NCI-H128 (cell line): ENCODE results near the gene TLE5.
A peak's percentile ranks its signal among the peaks of the same experiment; 100 is the strongest.
"Not testable (repeated sequence)": the region's sequence is repeated elsewhere in the genome, so short reads cannot be mapped to it uniquely, and the experiment has no call there.

Experiments
- DNase-seq: peaks from one replicate; lab custom pipeline; 2025; ENCODE audit not compliant: unreplicated experiment; lab: John Stamatoyannopoulos, UW

Gene TLE5

GRCh38 chr19:3061182-3062161 lies 823 bp downstream of the TLE5 start:
- no peak for DNase-seq

GRCh38 chr19:3060857-3061181 lies 1.5 kb downstream of the TLE5 start:
- DNase-seq: no peak

DNA sequence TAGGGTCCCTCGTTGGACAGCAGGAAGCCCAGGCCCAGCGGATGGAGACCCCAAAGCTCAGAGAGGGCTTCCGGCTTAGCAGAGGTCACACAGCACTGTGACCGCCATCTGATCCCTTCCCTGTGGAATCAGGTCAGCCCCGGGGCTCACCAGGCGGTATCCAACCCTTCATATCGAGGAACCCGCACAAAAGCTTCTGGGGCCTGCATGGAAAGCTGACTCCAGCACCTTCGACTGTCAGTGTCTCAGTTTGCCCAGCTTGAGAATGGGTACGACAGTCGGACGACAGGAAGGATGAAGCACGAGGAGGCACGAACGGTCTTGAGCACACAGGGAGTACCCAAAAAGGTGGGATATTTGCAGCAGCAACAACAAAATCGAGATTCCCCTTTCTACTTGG lies 2.6 kb downstream of the TLE5 start:
- DNase-seq: no peak

DNA sequence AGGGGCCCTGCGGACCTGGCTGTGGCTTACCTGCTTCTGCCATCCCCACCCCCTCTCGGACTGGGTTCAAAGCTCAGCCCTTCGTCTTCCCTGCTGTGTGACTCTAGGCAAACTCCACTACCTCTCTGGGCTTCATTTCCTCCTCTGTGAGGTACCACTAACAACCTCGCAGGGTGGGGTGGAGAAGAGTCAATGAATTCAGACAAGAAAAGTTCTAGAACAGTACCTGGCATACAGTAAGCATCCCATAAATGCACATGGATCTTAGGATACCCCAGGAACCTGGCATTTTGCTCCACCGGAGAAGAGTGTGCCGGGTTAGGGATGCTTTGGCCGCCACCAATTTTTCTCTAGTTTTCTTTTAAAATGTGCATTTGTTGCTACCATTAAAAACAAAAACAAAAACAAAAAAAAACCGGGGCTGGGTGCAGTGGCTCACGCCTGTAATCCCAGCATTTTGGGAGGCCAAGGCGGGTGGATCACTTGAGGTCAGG lies 3.4 kb downstream of the TLE5 start:
- DNase-seq: no peak

- no peak for DNase-seq
Observed at GRCh38 chr19:3058009-3058820, 4.1 kb downstream of the TLE5 start.

DNA sequence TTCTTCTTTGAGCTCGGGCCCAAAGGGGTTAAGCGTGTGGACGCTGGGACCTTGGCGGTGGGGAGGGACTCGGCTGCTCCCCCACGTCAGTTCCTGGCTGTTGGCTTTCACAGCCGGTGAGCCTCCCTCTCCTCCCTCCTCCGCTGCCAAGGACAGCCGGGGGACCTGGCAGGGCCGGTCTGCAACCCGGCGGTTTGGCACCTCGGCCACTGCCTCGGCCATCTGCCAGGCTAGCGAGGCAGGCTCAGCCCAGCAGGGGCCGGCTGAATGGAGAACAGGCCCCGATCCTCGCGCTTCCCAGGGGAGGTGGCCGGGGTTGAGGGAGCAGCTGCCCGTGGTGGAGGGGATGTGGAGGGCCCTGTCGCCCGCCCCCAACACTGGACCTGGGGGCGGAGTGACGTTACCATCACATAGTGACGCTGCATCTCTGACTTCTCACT lies 5.0 kb downstream of the TLE5 start:
- DNase-seq: no peak

DNA sequence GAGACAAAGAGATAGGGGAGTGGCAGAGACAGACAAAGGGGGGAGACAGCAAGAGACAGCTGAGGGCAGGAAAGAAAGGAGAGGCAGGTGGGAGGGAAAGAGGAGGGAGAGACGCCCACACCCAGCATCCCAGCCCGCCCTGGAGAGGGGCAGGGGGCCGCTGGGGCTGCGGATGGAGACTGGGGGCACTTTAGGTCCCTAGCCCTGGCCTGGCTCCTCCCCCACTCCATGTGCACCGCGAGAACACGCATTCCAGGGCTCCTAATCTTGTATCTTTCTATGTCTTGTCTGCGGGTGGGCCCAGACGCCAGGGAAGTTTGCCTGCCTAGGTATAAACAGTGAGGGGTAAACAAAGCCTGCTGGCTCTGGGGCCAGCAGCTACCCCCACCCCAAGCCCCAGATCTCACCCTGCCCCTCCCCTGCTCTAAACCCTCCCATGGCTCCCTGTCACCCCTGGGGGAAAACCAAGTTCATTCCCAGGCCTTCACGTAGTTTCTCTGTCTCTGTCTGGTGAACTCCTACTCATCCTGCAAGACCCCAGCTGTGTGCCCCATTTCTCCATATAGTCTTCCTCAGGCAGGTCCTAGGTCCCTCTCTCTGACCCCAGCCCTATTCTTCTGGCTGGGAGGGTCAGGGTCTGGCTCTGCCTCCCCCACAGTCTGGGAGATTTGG lies 5.7 kb downstream of the TLE5 start:
- peak; percentile 69 for DNase-seq

- DNase-seq: peak; percentile 76
Observed at GRCh38 chr19:3055741-3056416, 6.4 kb downstream of the TLE5 start.

DNA sequence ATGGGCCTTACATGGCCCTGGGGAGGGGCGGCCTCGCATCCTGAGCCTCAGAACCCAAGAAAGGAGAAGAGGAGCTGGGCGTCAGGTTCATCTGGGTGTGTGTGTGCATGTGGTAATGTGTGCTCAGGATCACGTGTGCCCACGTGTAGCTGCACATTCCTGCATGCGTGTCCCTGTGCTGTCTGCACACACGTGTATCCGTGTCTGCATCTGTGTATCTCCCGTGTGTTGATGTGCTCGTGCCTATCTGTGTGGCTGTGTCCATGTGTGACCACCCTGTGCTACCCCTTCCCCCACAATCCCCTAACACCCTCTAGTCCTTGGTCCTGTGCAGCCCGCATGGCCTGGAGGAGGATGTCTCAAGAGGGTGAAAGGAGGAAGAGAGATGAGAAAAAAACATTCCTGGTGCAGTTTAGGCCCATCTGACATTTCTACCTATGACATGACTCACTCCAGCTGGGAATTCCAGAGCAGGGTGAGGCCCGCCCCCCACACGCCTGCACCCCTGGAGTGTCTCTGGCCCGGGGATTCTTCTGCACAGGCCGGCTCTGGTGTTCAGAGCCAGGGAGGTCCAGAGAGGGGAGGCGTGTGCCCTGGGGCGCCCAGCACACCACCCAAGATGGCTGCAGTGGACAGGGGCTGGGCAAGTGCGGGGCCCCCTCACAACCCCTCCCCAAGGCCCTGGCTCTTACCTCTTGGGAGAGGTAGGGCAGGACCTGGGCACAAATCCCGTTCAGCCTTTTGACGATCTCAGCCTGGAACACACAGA lies 7.1 kb downstream of the TLE5 start:
- no peak for DNase-seq

- DNase-seq: no peak
Observed at GRCh38 chr19:3054265-3054971, 7.9 kb downstream of the TLE5 start.

DNA sequence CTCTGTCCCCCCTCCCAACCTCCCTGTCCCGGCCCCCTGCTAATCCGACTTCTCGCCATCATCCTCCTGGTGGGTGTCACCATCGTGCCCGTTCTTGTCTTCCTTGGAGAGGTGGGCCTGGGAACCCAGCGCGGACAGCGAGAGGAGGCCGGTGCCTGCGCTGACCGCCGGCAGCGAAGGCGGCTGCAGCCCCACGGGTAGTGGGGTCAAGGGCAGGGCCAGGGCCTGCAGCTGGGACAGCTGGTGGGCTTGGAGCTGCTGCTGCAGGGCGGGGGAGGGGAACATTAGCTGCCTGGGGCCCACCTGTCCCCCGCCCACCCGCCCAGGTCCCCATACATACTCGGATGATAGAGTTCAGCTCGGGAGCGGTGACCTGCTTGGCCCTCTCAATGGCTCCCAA lies 8.5 kb downstream of the TLE5 start:
- no peak for DNase-seq

GRCh38 chr19:3053218-3053621 lies 9.1 kb downstream of the TLE5 start:
- no peak for DNase-seq

- not testable (repeated sequence) for DNase-seq
Observed at GRCh38 chr19:3050016-3050415, 12.3 kb downstream of the TLE5 start.

- no peak for DNase-seq
Observed at GRCh38 chr19:3049089-3049488, 13.2 kb downstream of the TLE5 start.

GRCh38 chr19:3048190-3048533 lies 14.1 kb downstream of the TLE5 start:
- DNase-seq: no peak

GRCh38 chr19:3047496-3048189 lies 14.7 kb downstream of the TLE5 start:
- DNase-seq: peak; percentile 70

- no peak for DNase-seq
Observed at GRCh38 chr19:3046698-3047495, 15.4 kb downstream of the TLE5 start.
